Jurkat, Clone E6-1 (cell line): ENCODE data around the gene IL17RA.

Experiments
- DNase-seq: peaks from one replicate; pipeline ENCODE4 v3.0.0-alpha.2; 2011; ENCODE audit warnings: low read depth, low spot score
- H3K4me3 ChIP-seq: 2 replicates; pipeline ENCODE4 v1.5.1; 2011; ENCODE audit warnings: mild to moderate bottlenecking, low read length, control low read depth, moderate library complexity

IL17RA gene

DNA sequence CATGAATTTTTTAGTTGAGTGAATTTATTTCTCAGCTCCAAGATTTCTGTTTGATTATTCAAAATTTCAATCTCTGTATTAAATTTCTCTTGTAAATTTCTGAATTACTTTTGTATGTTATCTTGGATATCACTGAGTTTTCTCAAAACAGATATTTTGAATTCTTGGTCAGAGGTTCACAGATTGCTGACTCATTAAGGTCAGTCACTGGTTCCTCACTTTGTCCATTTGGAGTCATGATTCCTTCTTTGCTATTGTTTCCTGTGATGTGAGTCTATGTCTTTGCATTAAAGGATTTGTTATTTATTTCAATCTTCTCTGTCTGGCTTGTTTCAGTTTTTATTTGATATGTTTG is 10.2 kb upstream of the IL17RA start:
- no peak for DNase-seq
- H3K4me3 ChIP-seq: no peak overlapping the region

DNA sequence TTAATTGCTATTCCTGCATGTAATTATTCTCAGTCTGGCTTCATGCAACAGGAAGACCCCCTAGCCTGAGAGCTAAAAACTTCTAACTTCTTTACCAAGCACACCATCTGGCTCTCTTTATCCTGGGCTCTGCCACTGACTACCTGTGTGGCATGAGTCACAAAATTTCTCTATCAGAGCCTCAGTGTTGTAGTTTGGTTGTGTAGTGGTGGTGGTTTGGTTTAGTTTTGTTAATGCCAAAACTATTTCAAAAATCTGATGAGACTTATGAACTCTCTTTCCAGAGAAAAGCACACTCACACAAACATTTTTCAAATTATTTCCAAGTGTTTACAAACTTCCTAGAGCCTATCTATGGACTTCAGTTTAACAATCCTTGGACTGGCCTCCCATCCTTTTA is 7.5 kb upstream of the IL17RA start:
- DNase-seq: no peak

DNA sequence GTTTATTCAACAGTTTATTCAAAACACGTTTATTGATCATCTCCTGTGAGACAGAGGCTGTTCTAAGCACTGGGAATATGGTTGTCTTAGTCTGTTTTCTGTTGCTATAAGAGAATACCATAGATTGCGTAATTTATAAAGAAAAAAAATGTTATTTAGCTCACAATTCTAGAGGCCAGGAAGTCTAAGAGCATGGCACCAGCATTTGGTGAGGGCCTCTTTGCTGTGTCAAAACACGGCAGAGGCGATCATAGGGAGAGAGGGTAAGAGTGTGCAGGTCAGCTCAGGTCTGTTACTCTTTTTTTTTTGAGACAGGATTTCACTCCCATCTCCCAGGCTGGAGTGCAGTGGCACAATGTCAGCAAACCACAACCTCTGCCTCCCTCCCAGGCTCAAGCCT is 5.2 kb upstream of the IL17RA start:
- DNase-seq: no peak
- H3K4me3 ChIP-seq: no peak overlapping the region

More for the DNA sequence above, 7.5 kb upstream of the IL17RA start:
- no peak overlapping the region for H3K4me3 ChIP-seq

DNA sequence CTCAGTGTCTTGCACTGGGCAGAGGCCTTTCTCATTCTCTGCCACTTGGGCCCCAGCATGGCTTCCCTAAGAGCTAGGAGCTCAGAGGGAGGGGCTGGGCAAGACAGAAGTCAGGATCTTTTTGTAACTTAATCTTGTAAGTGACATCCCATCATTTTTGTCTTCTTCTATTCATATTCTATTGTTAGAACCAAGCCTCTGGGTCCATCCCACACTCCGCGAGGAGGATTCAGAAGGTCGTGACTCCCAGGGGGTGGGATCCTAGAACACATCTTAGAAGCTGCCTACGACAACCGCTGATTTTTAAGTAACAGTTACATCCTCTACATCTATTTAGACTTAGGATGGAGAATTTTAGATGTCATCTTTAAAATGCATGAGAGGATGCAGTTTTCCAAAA is 1.5 kb upstream of the IL17RA start:
- H3K4me3 ChIP-seq: no peak overlapping the region
- DNase-seq: no peak

DNA sequence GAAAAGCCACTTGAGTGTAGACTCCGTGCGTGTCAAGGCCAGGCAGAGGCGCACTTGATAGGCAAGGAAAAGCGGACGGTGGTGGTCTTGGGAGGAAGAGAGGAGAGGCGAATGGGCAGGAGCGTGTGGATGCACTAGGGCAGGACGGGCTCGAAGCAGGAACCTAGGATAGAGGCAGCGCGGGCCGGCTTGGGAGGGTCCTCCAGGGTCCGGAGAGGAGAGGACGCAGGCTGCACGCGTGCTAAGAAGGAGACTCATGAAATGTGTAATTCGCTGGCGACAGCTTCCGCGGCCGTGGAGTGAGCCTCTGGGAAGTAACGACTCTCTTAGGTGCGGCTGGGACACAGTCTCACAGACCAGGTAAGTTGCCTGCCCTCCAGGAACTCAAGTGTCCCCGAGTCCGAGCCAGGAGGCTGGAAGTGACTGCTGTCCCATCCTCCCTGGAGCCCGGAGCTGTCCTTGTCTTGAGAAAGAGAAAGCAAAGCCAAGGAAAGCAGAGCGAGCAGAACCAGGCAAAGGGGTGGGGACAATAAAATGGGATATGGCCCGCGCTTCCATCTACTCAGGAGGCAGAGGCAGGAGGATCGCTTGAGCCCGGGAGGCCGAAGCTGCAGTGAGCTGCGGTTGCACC is 874 bp upstream of the IL17RA start:
- peak overlapping the region; percentile 73 for H3K4me3 ChIP-seq

DNA sequence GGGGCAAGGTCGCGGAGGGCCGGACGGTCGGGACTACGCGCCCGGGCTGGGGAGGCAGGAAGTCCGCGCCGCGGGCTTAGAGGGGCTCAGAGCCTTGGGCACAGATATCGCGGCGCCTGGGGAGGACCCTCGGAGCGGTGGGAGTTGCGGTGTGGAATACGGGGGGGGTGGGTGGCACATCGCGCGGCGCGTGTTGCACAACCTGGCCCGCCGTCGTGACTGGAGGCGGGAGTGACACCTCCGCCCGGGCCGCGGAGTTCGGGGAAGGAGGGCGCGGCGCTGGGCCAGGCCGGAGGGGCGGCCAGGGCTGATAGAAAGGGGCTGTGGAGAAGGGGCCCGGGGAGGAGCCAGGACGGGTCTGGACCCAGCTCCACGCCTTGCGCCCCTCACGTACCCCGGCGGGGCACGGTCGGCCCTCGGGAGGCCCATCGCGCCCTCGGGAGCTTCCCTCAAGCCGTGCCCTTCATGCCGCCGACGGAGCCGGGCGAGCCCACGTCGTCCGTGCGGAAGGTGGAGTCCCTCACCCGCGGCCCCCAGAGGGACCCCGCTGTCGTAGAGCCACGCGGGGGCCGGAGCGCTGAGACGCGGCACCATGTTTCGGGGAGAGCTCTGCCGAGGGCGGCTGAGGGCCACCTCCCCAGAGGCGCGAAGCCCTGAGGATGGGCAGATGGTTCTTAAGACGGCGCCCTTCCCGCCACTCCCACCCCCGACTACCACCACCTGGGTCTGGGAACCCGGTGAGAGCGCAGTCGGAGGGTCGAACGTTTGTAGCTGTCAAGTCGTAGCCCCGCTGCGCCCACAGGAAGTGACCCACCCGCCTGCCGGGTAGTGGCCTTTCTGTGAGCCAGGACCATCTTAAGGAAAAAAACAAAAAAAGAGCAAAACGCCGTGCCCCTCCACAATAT is 729 bp downstream of the IL17RA start:
- no peak for DNase-seq
- H3K4me3 ChIP-seq: peak overlapping the region; percentile 73

More for the DNA sequence above, 874 bp upstream of the IL17RA start:
- DNase-seq: no peak

DNA sequence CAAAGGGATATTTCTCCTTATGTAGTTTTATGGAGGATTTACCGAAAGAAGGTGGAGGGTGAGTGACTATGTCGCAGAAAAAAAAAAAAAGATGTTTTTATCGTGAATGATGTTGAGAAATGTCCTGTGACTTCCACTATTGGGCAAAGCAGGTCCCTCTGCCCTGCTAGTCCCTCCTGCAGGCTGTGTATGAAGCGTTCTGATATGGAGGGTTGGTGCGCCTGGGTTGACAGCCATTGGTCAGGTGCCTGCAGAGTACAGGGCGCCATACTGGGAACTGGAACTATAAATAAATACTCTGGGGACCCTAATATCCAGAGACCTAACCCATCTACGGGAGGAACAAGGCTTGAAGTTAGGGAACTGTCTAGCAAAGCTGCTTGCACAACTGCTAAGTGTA is 1.5 kb downstream of the IL17RA start:
- peak overlapping the region; percentile 73 for H3K4me3 ChIP-seq
- DNase-seq: no peak

DNA sequence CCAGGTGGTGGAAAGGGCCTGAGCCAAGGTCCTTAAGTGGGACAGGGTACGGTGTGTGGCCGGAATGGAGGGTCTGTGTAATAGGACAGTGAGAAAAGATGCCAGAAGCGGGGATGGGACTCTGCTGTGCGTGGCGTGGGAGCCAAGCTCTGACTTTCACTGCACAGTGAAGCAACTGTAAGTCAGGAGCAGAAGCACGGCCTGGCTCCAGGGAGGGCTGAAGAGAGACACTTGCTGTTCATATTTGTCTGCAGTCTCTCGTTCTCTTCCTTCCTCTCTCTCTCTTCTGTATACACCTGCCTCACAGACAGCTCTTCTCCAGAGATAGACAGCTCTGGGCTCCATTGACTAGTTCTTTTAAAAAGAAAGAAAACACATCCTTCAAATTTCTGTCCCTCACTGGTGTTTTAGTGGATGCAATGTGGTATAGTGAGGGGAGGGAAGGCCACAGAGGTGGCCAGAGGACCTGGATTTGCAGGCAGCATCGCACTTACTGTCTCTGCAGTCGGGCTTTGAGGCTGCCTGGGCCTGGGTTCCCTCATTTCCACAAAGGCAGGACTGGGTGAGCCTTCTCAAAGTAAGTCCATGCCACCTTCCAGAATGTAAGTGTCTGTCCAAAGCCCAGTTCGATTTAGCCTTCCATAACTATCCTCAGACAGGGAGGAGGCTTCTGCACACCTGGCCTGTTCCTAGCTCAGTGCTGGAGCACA is 2.1 kb downstream of the IL17RA start:
- DNase-seq: peak; percentile 64
- peak overlapping the region; percentile 73 for H3K4me3 ChIP-seq

DNA sequence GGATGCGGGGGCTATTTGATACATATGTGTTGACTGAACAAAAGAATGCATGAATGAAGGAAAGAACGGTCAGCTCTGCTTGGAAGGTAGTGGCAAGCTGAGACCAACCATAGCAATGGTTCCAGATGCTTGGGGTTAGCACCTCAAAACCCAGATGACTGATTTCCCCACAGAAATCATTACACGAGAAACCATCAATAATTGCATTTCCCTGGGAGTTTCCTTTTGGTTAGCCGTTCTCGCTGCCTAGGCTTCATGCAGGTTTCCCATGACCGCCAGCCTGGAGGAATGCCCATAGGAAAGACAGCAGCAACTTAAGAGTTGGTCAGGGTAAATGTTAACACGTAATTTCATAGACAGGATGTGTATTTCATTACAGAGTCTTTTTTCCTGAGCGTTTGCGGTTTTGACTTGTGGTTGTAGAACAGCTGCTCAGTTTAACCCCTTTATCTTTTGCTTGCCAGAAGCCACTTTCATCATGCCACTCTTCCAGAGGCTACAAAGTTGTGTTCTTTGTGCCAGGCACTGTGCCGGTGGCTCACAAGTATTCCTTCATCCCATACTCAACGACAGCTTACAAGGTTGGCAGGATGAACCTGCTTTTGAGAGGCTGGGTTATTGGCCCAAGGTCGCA is 2.8 kb downstream of the IL17RA start:
- DNase-seq: peak; percentile 94
- H3K4me3 ChIP-seq: peak overlapping the region; percentile 73

DNA sequence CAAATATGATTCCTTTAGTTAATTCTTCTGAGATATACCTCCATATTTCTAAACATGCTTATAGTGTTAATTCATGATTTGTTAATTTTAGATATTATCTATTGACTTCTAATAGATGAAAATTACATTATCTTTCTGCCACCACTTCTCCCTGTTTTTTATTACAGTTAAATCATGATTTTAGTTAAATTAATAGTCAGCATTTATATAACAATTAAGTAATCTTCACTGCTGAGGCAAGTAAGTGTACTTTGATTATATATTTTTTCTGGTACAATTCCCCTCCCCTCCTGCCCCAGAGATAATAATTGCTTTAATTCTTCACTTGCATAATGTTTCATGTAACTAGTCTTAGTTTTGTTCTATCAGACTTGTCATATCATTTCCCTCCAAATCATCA is 5.8 kb downstream of the IL17RA start:
- no peak for DNase-seq
- H3K4me3 ChIP-seq: no peak overlapping the region

DNA sequence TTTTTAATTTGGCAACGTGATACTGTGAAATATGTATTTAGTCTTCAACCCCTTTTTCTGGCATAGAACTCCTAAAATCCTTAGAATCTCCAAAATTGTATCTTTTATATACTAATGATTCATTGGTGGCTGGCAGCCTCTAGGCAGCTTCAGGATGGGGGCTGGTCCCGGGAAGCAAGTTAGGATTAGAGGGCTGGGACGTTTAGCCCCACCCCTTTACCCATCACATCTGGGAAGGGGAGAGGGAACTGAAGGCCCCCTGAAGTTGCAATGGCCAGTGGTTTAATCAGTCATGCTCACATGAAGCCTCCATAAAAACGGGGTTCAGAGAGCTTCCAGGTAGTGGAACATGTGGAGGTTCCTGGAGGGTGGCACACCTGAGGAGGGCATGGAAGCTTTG is 7.1 kb downstream of the IL17RA start:
- no peak for DNase-seq
- H3K4me3 ChIP-seq: no peak overlapping the region

DNA sequence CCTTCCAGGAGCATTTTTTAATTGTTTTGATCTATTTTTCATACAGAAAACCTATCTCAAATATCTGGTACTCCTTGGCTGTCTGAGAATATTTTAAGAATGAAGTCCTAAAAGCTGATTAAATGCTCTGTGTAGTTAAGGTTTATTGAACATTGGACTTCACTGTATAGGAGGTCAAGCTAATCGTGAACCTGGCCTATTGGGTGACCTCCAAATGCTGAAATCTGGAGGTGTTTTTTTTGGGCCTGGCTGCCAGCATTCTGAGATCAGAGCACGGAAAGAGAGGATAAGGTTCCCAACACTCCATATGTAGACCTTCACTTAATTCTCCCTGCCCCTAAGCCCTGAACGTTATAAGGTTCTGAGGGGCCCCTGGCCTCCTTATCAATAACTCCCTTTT is 8.3 kb downstream of the IL17RA start:
- no peak for DNase-seq
- H3K4me3 ChIP-seq: no peak overlapping the region

DNA sequence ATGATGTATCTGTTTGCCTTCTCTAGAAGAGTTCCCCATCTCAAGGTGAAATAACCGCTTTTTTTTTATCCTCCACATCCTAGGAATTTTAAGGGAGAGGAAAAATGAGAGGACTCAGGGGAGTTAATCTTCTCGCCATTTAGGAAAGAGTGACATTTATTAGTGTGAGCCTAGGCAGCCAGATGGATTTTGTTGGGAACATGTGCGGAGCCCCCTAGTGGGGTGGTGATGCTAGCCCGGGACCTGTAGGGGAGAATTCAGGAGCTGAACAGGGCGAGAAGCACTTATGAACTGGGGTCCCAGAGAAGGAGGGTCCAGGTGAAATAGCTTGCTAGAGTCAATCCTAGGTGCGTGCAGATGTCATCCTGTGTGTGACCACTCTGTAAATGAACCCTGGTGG is 10.7 kb downstream of the IL17RA start:
- H3K4me3 ChIP-seq: no peak overlapping the region

DNA sequence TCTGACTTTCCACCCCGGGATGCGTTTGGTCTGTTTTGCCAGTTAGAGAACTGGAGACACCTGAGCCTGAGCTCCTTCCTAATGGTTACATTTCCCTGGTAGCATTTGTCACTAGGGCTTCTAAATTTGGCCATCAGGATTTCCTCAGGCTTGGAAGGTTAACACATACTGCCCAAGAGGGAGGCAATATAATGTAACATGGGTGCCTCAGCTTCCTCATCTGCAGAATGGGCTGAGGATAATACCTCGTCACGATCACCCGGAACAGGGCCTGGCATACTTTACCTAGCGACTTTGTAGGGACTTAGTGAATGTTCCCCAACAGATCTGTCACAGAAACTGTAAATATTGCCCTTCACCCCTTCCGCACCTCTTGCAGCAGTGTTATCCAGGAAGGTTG is 11.3 kb downstream of the IL17RA start:
- no peak for DNase-seq
- H3K4me3 ChIP-seq: no peak overlapping the region

More for the DNA sequence above, 10.7 kb downstream of the IL17RA start:
- no peak for DNase-seq

DNA sequence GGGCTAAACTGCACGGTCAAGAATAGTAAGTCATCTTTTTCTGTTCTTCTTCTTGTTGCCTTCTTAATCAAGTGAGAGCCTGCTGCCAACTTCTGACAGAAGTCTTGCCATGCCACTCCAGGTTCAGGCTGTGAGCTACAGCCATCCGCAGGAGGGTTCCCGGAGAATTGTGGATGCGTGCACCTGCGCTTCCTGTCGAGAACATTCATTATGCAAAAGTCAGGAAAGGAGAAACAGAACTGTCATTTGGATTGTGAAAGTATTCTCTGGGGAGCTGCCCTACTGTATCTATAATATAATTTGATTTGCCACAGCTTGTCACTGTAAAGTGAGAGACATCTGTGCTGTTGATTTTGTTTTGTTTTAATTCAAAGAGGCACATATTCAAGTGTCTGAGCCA is 12.3 kb downstream of the IL17RA start:
- no peak overlapping the region for H3K4me3 ChIP-seq
- DNase-seq: no peak

DNA sequence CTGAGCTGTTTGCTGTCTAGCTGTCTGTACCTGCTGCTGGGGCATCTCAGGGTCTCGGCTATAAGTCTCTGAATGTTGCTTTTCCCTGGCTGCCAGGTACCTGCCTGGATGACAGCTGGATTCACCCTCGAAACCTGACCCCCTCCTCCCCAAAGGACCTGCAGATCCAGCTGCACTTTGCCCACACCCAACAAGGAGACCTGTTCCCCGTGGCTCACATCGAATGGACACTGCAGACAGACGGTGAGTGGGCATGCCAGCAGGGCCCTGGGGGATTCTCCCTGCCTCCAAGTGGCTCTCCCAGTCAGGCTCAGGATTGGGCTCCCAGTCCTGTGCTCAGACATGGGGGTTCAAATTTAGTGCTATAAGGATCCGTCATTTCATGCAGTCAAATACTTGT is 12.9 kb downstream of the IL17RA start:
- no peak for DNase-seq
- peak overlapping the region; percentile 3; the same call in 1 of the 2 replicates for H3K4me3 ChIP-seq

DNA sequence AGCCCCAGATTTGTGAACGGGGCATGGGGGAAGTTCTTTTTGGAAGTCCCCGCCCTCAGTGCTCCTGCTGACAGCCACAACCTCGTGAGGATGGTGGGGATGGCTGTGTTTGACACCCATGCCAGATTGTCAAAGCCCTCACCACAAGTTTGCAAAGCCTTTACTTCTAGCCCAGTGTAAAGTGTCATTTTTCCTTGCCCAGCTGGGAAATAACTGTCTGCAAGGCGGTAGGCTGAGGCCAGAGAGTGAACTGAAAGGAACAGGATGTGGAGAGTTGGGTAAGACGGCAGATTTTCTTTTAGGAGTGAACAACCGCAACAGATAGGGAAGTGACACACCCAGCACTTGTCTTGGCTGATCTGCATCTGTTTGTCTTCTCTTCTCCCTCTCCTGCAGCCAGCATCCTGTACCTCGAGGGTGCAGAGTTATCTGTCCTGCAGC is 13.6 kb downstream of the IL17RA start:
- H3K4me3 ChIP-seq: peak overlapping the region; percentile 27; the same call in 1 of the 2 replicates
- DNase-seq: peak; percentile 99

DNA sequence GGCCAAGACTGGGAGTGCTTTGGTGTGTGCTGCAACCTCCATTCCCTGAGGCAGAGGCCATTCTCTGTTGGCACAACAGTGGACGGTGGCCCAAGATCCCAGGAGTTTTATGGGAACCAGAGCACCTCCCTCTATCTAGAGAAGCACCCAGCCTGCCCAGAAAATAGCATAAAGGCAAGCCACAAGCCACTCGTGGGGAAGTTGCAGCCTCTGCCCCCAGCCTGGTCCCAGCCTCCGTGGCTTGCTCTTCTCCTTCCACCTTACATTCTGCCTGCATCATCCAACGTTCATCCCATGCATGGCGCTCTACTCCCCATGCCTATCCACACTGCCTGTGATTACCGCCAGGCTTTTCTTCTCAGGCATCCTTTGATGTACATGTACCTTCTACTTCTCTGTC is 15.8 kb downstream of the IL17RA start:
- no peak overlapping the region for H3K4me3 ChIP-seq
- no peak for DNase-seq

DNA sequence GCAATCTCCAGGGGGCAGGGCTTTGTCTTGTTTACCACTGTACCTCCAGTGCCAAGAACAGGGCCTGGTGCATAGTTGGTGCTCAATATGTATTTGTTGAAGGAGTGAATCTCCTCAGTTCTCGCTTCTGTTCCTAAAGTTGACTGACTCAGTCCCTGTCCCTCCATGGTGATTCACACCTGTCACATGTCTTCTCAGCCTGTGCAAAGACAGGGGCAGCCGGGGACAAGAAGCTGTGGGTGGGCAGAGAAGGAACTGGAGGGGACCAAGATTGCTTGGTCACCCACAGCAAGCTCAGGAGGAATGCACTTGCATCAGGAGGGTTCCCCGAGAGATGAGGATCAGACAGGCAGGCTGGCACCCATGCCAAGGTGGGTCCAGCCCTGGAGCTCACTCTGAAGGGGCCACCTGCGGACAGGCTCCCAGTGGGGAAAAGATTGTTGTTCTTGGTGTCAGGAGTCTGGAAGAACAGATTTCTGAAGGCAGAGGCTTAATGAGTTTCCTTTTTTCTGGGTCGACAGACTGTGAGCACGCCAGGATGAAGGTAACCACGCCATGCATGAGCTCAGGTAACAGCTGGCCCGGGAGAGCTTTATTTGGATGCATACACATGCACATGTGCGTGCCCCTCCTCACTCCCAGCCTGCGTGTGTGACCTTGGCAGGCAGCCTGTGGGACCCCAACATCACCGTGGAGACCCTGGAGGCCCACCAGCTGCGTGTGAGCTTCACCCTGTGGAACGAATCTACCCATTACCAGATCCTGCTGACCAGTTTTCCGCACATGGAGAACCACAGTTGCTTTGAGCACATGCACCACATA is 16.9 kb downstream of the IL17RA start:
- H3K4me3 ChIP-seq: no peak overlapping the region; the same call in 1 of the 2 replicates
- DNase-seq: no peak
